Neuronal stem cell (in vitro differentiated cells): Measurements from ENCODE around the gene PANX2. TPM values are rescaled to one million over a fixed set of nuclear protein-coding genes. Genes with fewer than 3 reads are reported as not detected.

Experiments
- DNase-seq: peaks from one replicate; pipeline ENCODE4 v3.0.0-alpha.2; 2013; ENCODE audit warnings: low spot score
- H2AFZ ChIP-seq: one replicate; pipeline ENCODE4 v1.6.1; 2013; ENCODE audit warnings: mild to moderate bottlenecking, low read length, inconsistent platforms
- H2AK5ac ChIP-seq: 2 replicates; pipeline ENCODE4 v1.6.1; 2013; ENCODE audit warnings: low read depth, mild to moderate bottlenecking, inconsistent platforms, low read length, moderate library complexity, mixed read lengths
- H2BK120ac ChIP-seq: 2 replicates; pipeline ENCODE4 v1.6.1; 2013; ENCODE audit warnings: low read depth, mild to moderate bottlenecking, inconsistent platforms, low read length, moderate library complexity, mixed read lengths
- H2BK12ac ChIP-seq: one replicate; pipeline ENCODE4 v1.6.1; 2013; ENCODE audit warnings: low read length, inconsistent platforms
- H2BK15ac ChIP-seq: 2 replicates; pipeline ENCODE4 v1.6.1; 2013; ENCODE audit warnings: mild to moderate bottlenecking, low read length, inconsistent platforms, mixed read lengths
- H2BK5ac ChIP-seq: one replicate; pipeline ENCODE4 v1.6.1; 2013; ENCODE audit warnings: inconsistent platforms, mild to moderate bottlenecking, low read length, moderate library complexity
- H3K14ac ChIP-seq: one replicate; pipeline ENCODE4 v1.6.1; 2013; ENCODE audit warnings: low read length, inconsistent platforms
- H3K18ac ChIP-seq: 2 replicates; pipeline ENCODE4 v1.6.1; 2013; ENCODE audit warnings: low read length, inconsistent platforms
- H3K23ac ChIP-seq: 2 replicates; pipeline ENCODE4 v1.6.1; 2013; ENCODE audit warnings: low read depth, mild to moderate bottlenecking, mixed read lengths, low read length, inconsistent platforms; ENCODE audit not compliant: poor library complexity
- H3K27ac ChIP-seq: replicated peaks from 3 replicates; pipeline ENCODE4 v1.5.1; 2013; ENCODE audit warnings: low read length, inconsistent platforms
- H3K27me3 ChIP-seq, 3 experiments: 2 replicates each; pipeline ENCODE4 v1.6.1; 2013; ENCODE audit warnings: low read length in 3 of 3, mild to moderate bottlenecking in 2 of 3, inconsistent platforms in 1 of 3, low read depth in 1 of 3, mixed read lengths in 1 of 3, moderate library complexity in 1 of 3; ENCODE audit not compliant: control insufficient read depth in 3 of 3, insufficient read depth in 3 of 3
- H3K36me3 ChIP-seq, 2 donors: replicated peaks in 1 of 2; 2 replicates each; pipeline ENCODE4 v1.6.1; 2013; ENCODE audit warnings: low read length in 2 of 2; ENCODE audit not compliant: control insufficient read depth in 2 of 2, insufficient read depth in 2 of 2
- H3K4ac ChIP-seq: 2 replicates; pipeline ENCODE4 v1.6.1; 2013; ENCODE audit warnings: inconsistent platforms, mild to moderate bottlenecking, low read length, moderate library complexity
- H3K4me1 ChIP-seq, 2 donors: 1 replicate in 1 of 2; 2 replicates in 1 of 2; pipeline ENCODE4 v1.6.1; 2013; ENCODE audit warnings: low read length in 2 of 2, low read depth in 1 of 2; ENCODE audit not compliant: control insufficient read depth in 2 of 2, insufficient read depth in 1 of 2
- H3K4me2 ChIP-seq: one replicate; pipeline ENCODE4 v1.6.1; 2013; ENCODE audit warnings: mild to moderate bottlenecking, low read length, inconsistent platforms; ENCODE audit not compliant: insufficient read depth, poor library complexity, severe bottlenecking
- H3K4me3 ChIP-seq, 2 donors: 2 replicates each; pipeline ENCODE4 v1.5.1; 2013; ENCODE audit warnings: low read length in 2 of 2, mild to moderate bottlenecking in 2 of 2, inconsistent platforms in 1 of 2, moderate library complexity in 1 of 2
- H3K79me1 ChIP-seq: one replicate; pipeline ENCODE4 v1.6.1; 2013; ENCODE audit warnings: low read depth, mild to moderate bottlenecking, inconsistent platforms, low read length, moderate library complexity
- H3K9ac ChIP-seq: one replicate; pipeline ENCODE4 v1.6.1; 2013; ENCODE audit warnings: mild to moderate bottlenecking, low read depth, low read length, inconsistent platforms; ENCODE audit not compliant: poor library complexity
- H3K9me3 ChIP-seq, 2 donors: replicated peaks in 1 of 2; 2 replicates each; pipeline versions ENCODE3 to v1.6.1; 2013; ENCODE audit warnings: low read length in 2 of 2, mild to moderate bottlenecking in 2 of 2, inconsistent platforms in 1 of 2, low read depth in 1 of 2, mixed read lengths in 1 of 2, moderate library complexity in 1 of 2; ENCODE audit not compliant: control insufficient read depth in 2 of 2, insufficient read depth in 1 of 2
- H4K8ac ChIP-seq: one replicate; pipeline ENCODE4 v1.6.1; 2013; ENCODE audit warnings: low read depth, mild to moderate bottlenecking, inconsistent platforms, low read length, moderate library complexity
- H4K91ac ChIP-seq: one replicate; pipeline ENCODE4 v1.6.1; 2013; ENCODE audit warnings: low read length, low read depth, mild to moderate bottlenecking, inconsistent platforms; ENCODE audit not compliant: poor library complexity
- WGBS, 2 donors: extraction: QIAGEN DNeasy Blood & Tissue Kit; methylation state at CpG; one replicate each; pipeline ENCODE4 v1.1.7; 2013; ENCODE audit warnings: missing lambda C conversion rate in 2 of 2, mixed read lengths in 1 of 2; ENCODE audit not compliant: insufficient read length in 2 of 2, insufficient replicate concordance in 1 of 2; ENCODE audit errors: extremely low coverage in 2 of 2; 5-methylcytosine and 5-hydroxymethylcytosine counted together
- polyA plus RNA-seq, 2 experiments: library from polyadenylated mRNA; stranded (reverse); fragments of 200-250 nt; gene quantifications; one replicate each; pipeline ENCODE4 v1.2.3, GENCODE V29; 2013

Gene PANX2
- 3.0 TPM for polyA plus RNA-seq (2013, experiment 1 of 2)
- polyA plus RNA-seq (2013, experiment 2 of 2), result 3.1 TPM

- Histone ChIP-seq H2BK15ac (peak within 1 kb of the TSS; percentile 89), H3K27ac (no peak within 1 kb of the TSS), H2BK120ac (no peak within 1 kb of the TSS), H3K36me3 (no peaks in the 10 kb centered on the region), H3K9me3 (no peaks in the 10 kb centered on the region), H3K4me1 (peaks cover 0 to 2% of the 10 kb centered on the region in 2 donors), H2BK12ac (no peak within 1 kb of the TSS), H3K79me1 (no peaks in the 10 kb centered on the region), H4K91ac (no peak within 1 kb of the TSS), H2BK5ac (no peak within 1 kb of the TSS), H2AFZ (peak within 1 kb of the TSS; percentile 88), H3K4me2 (peak within 1 kb of the TSS; percentile 97), H3K23ac (peak within 1 kb of the TSS; percentile 16), H3K9ac (peak within 1 kb of the TSS; percentile 86), H3K27me3 (peaks cover 0 to 62% (median 28%) of the 10 kb centered on the region in 3 experiments), H3K4ac (peak within 1 kb of the TSS; percentile 66), H4K8ac (peak within 1 kb of the TSS; percentile 76), H3K14ac (peak within 1 kb of the TSS; percentile 89), H3K18ac (peak within 1 kb of the TSS; percentile 99), H3K4me3 (peak within 1 kb of the TSS; percentile 45 to 92), H2AK5ac (peak within 1 kb of the TSS; percentile 38)
- no peak for DNase-seq
- WGBS, 2 donors, result no CpG with 5 or more reads among the region's 105 CpGs
Observed at GRCh38 chr22:50170453-50171318, at the start of gene PANX2. Gene PANX2 (plus strand): TSS chr22:50170731. CDS start chr22:50170731, 0 bp downstream.

GRCh38 chr22:50121202-50121740 is 49.3 kb upstream of the PANX2 start:
- H3K4me1 ChIP-seq, result peaks cover 2 to 3% of the 10 kb centered on the region in 2 donors
- peaks cover 0 to 33% (median 0%) of the 10 kb centered on the region in 3 experiments for H3K27me3 ChIP-seq
- H3K4ac ChIP-seq, result no peak overlapping the region
- no peaks in the 10 kb centered on the region for H3K79me1 ChIP-seq
- no peak overlapping the region for H3K9ac ChIP-seq
- H2AFZ ChIP-seq, result no peak overlapping the region
- no peak overlapping the region for H2BK120ac ChIP-seq
- H3K27ac ChIP-seq, result no peak overlapping the region
- no peak overlapping the region for H3K14ac ChIP-seq
- H3K4me3 ChIP-seq, result no peak overlapping the region
- H4K8ac ChIP-seq, result no peak overlapping the region
- H3K9me3 ChIP-seq, result peaks cover 3 to 13% of the 10 kb centered on the region in 2 donors
- no peak overlapping the region for H2AK5ac ChIP-seq
- H4K91ac ChIP-seq, result no peak overlapping the region
- DNase-seq, result no peak
- H2BK15ac ChIP-seq, result no peak overlapping the region
- H2BK5ac ChIP-seq, result no peak overlapping the region
- H3K18ac ChIP-seq, result no peak overlapping the region
- no peak overlapping the region for H3K23ac ChIP-seq
- no CpG with 5 or more reads among the region's 11 CpGs for WGBS, 2 donors
- no peaks in the 10 kb centered on the region for H3K36me3 ChIP-seq
- no peak overlapping the region for H3K4me2 ChIP-seq
- H2BK12ac ChIP-seq, result no peak overlapping the region

GRCh38 chr22:50123119-50123518 is 47.4 kb upstream of the PANX2 start:
- H3K36me3 ChIP-seq, result no peaks in the 10 kb centered on the region
- no peak overlapping the region for H4K91ac ChIP-seq
- no peak overlapping the region for H4K8ac ChIP-seq
- no peak overlapping the region for H2BK120ac ChIP-seq
- no peak overlapping the region for H3K14ac ChIP-seq
- no peak overlapping the region for H2BK12ac ChIP-seq
- no peak overlapping the region for H3K4ac ChIP-seq
- H2BK5ac ChIP-seq, result no peak overlapping the region
- no peak overlapping the region for H3K23ac ChIP-seq
- H2BK15ac ChIP-seq, result no peak overlapping the region
- H3K27me3 ChIP-seq, result peaks cover 0 to 32% (median 0%) of the 10 kb centered on the region in 3 experiments
- no peak overlapping the region for H2AK5ac ChIP-seq
- no CpG with 5 or more reads among the region's 4 CpGs for WGBS, 2 donors
- H3K18ac ChIP-seq, result no peak overlapping the region
- no peak overlapping the region for H2AFZ ChIP-seq
- no peak overlapping the region for H3K9ac ChIP-seq
- no peak overlapping the region for H3K4me3 ChIP-seq
- peaks cover 5 to 13% of the 10 kb centered on the region in 2 donors for H3K9me3 ChIP-seq
- DNase-seq, result no peak
- no peak overlapping the region for H3K27ac ChIP-seq
- no peak overlapping the region for H3K4me2 ChIP-seq
- H3K79me1 ChIP-seq, result no peaks in the 10 kb centered on the region
- H3K4me1 ChIP-seq, result peaks cover 2 to 3% of the 10 kb centered on the region in 2 donors

GRCh38 chr22:50125029-50125428 is 45.5 kb upstream of the PANX2 start:
- Histone ChIP-seq H4K8ac (no peak overlapping the region), H3K4me1 (peaks cover 2 to 5% of the 10 kb centered on the region in 2 donors), H3K27ac (no peak overlapping the region), H3K79me1 (no peaks in the 10 kb centered on the region), H3K9ac (no peak overlapping the region), H2BK5ac (no peak overlapping the region), H3K4me2 (no peak overlapping the region), H2BK120ac (no peak overlapping the region), H3K4me3 (no peak overlapping the region), H2BK12ac (no peak overlapping the region), H2BK15ac (no peak overlapping the region), H3K27me3 (peaks cover 0 to 22% (median 0%) of the 10 kb centered on the region in 3 experiments), H2AK5ac (peak overlapping the region; percentile 81), H3K9me3 (peaks cover 5 to 13% of the 10 kb centered on the region in 2 donors), H3K23ac (no peak overlapping the region), H4K91ac (no peak overlapping the region), H3K36me3 (no peaks in the 10 kb centered on the region), H3K14ac (no peak overlapping the region), H3K18ac (no peak overlapping the region), H2AFZ (no peak overlapping the region), H3K4ac (no peak overlapping the region)
- WGBS, 2 donors, result no CpG with 5 or more reads among the region's 9 CpGs
- DNase-seq, result no peak
